HL-60 (cell line): ENCODE measurements around the gene HCRT.

Experiments used
- DNase-seq, 2 experiments: peaks; one replicate each; pipeline ENCODE4 v3.0.0-alpha.2; 2010 to 2020; ENCODE audit warnings: low read depth in 1 of 2, low spot score in 1 of 2
- H3K27ac ChIP-seq: fragments of 250-450 bp; sonication (Bioruptor Pico); replicated peaks from 2 replicates; pipeline ENCODE4 v1.5.1; 2020; ENCODE audit warnings: mild to moderate bottlenecking, moderate library complexity
- H3K27me3 ChIP-seq: fragments of 250-450 bp; sonication (Bioruptor Pico); 2 replicates; pipeline ENCODE4 v1.5.1; 2021; ENCODE audit warnings: mild to moderate bottlenecking, moderate library complexity; ENCODE audit not compliant: insufficient read depth, poor library complexity, severe bottlenecking
- H3K4me3 ChIP-seq: replicated peaks from 2 replicates; pipeline ENCODE4 v1.5.1; 2011; ENCODE audit warnings: mild to moderate bottlenecking, control low read depth, low read length; ENCODE audit not compliant: insufficient read depth
- CTCF ChIP-seq: IDR thresholded peaks from one replicate; pipeline ENCODE4 v1.5.1; 2011; ENCODE audit warnings: low read length, control low read depth, inconsistent platforms; ENCODE audit not compliant: insufficient read depth
- GABPA ChIP-seq: IDR thresholded peaks from 2 replicates; pipeline ENCODE4 v1.6.1; 2012; ENCODE audit warnings: low read depth
- POLR2AphosphoS5 ChIP-seq: IDR thresholded peaks from 2 replicates; pipeline ENCODE4 v1.6.1; 2012; ENCODE audit warnings: low read depth
- REST ChIP-seq: IDR thresholded peaks from 2 replicates; pipeline ENCODE4 v1.6.1; 2012; ENCODE audit warnings: low read depth; ENCODE audit not compliant: insufficient replicate concordance
- SPI1 ChIP-seq: IDR thresholded peaks from 2 replicates; pipeline ENCODE4 v1.6.1; 2012; ENCODE audit warnings: low read depth, mild to moderate bottlenecking, borderline replicate concordance

Gene HCRT

GRCh38 chr17:42202696-42203095, 17.4 kb upstream of the HCRT start:
- DNase-seq: no peak
- no peak overlapping the region for H3K4me3 ChIP-seq
- no peak overlapping the region for H3K27ac ChIP-seq
- no peaks in the 10 kb centered on the region for H3K27me3 ChIP-seq
- TF ChIP-seq SPI1 (no peak), POLR2AphosphoS5 (no peak), CTCF (no peak), GABPA (no peak), REST (no peak)

- Histone ChIP-seq H3K27me3 (no peaks in the 10 kb centered on the region), H3K4me3 (no peak overlapping the region), H3K27ac (no peak overlapping the region)
- TF ChIP-seq POLR2AphosphoS5 (no peak), SPI1 (no peak)
- no peak for DNase-seq
Measured at GRCh38 chr17:42202159-42202558, 16.9 kb upstream of the HCRT start.

GRCh38 chr17:42201458-42201772, 16.2 kb upstream of the HCRT start:
- no peak for DNase-seq
- no peak overlapping the region for H3K4me3 ChIP-seq
- H3K27me3 ChIP-seq: no peaks in the 10 kb centered on the region
- TF ChIP-seq REST: no peak
- TF ChIP-seq POLR2AphosphoS5: no peak
- no peak for TF ChIP-seq SPI1
- TF ChIP-seq CTCF: no peak
- no peak for TF ChIP-seq GABPA
- H3K27ac ChIP-seq: no peak overlapping the region

- DNase-seq: no peak
- TF ChIP-seq CTCF (no peak), REST (no peak), GABPA (no peak), POLR2AphosphoS5 (no peak), SPI1 (no peak)
- H3K4me3 ChIP-seq: no peak overlapping the region
- no peak overlapping the region for H3K27ac ChIP-seq
- no peaks in the 10 kb centered on the region for H3K27me3 ChIP-seq
Measured at GRCh38 chr17:42200706-42201457, 15.6 kb upstream of the HCRT start.
